Measurements from ENCODE around the gene ADGRG6. TPM values are rescaled to one million over a fixed set of nuclear protein-coding genes. Genes with fewer than 3 reads are reported as not detected.

Gene ADGRG6
- total RNA-seq, 1 donor from 2014 or later, result 2.5 TPM

GRCh38 chr6:142407685-142408273 lies 106.0 kb downstream of the ADGRG6 start:
- Mint-ChIP-seq H3K9me3 (ENCODE audit: low read depth) (no peaks in the 10 kb centered on the region), H3K27ac (ENCODE audit: unreplicated experiment) (no peak overlapping the region), H3K4me3 (ENCODE audit: unreplicated experiment) (no peak overlapping the region), H3K4me1 (ENCODE audit: low read depth) (peaks cover 6% of the 10 kb centered on the region), H3K27me3 (ENCODE audit: low read depth) (no peaks in the 10 kb centered on the region), H3K36me3 (ENCODE audit: low read depth) (no peaks in the 10 kb centered on the region)
- no peak for DNase-seq (ENCODE audit: low spot score)
- TF ChIP-seq CTCF (IDR thresholded peaks at IDR 0.05), result no peak

GRCh38 chr6:142408409-142408808 lies 106.6 kb downstream of the ADGRG6 start:
- Mint-ChIP-seq H3K4me1 (ENCODE audit: low read depth) (peaks cover 12% of the 10 kb centered on the region), H3K9me3 (ENCODE audit: low read depth) (no peaks in the 10 kb centered on the region), H3K27me3 (ENCODE audit: low read depth) (no peaks in the 10 kb centered on the region), H3K4me3 (ENCODE audit: unreplicated experiment) (no peak overlapping the region), H3K27ac (ENCODE audit: unreplicated experiment) (no peak overlapping the region), H3K36me3 (ENCODE audit: low read depth) (no peaks in the 10 kb centered on the region)
- no peak for DNase-seq (ENCODE audit: low spot score)
- TF ChIP-seq CTCF (IDR thresholded peaks at IDR 0.05), result peak; percentile 50

- Mint-ChIP-seq H3K9me3 (ENCODE audit: low read depth) (no peaks in the 10 kb centered on the region), H3K27me3 (ENCODE audit: low read depth) (no peaks in the 10 kb centered on the region), H3K4me1 (ENCODE audit: low read depth) (peaks cover 23% of the 10 kb centered on the region), H3K27ac (ENCODE audit: unreplicated experiment) (no peak overlapping the region), H3K36me3 (ENCODE audit: low read depth) (no peaks in the 10 kb centered on the region), H3K4me3 (ENCODE audit: unreplicated experiment) (no peak overlapping the region)
- TF ChIP-seq CTCF (IDR thresholded peaks at IDR 0.05), result no peak
- no peak for DNase-seq (ENCODE audit: low spot score)
Observed at GRCh38 chr6:142409794-142410193, 108.0 kb downstream of the ADGRG6 start.

- Mint-ChIP-seq H3K4me3 (ENCODE audit: unreplicated experiment) (no peak overlapping the region), H3K27ac (ENCODE audit: unreplicated experiment) (no peak overlapping the region), H3K27me3 (ENCODE audit: low read depth) (no peaks in the 10 kb centered on the region), H3K4me1 (ENCODE audit: low read depth) (peaks cover 32% of the 10 kb centered on the region), H3K36me3 (ENCODE audit: low read depth) (no peaks in the 10 kb centered on the region), H3K9me3 (ENCODE audit: low read depth) (no peaks in the 10 kb centered on the region)
- no peak for DNase-seq (ENCODE audit: low spot score)
- TF ChIP-seq CTCF (IDR thresholded peaks at IDR 0.05), result no peak
Observed at GRCh38 chr6:142411145-142411544, 109.3 kb downstream of the ADGRG6 start.

- no peak overlapping the region for H3K27ac Mint-ChIP-seq (ENCODE audit: unreplicated experiment)
- H3K4me3 Mint-ChIP-seq (ENCODE audit: unreplicated experiment), result no peak overlapping the region
- DNase-seq (ENCODE audit: low spot score), result no peak
- no peaks in the 10 kb centered on the region for H3K9me3 Mint-ChIP-seq (ENCODE audit: low read depth)
- no peak for TF ChIP-seq CTCF (IDR thresholded peaks at IDR 0.05)
- H3K4me1 Mint-ChIP-seq (ENCODE audit: low read depth), result peaks cover 43% of the 10 kb centered on the region
- H3K36me3 Mint-ChIP-seq (ENCODE audit: low read depth), result no peaks in the 10 kb centered on the region
- H3K27me3 Mint-ChIP-seq (ENCODE audit: low read depth), result no peaks in the 10 kb centered on the region
Observed at GRCh38 chr6:142412241-142412640, 110.4 kb downstream of the ADGRG6 start.
